ENCODE results near the gene GRIA2.

GRIA2 gene

GRCh38 chr4:157265281-157265680 lies 44.8 kb downstream of the GRIA2 start:
- Histone ChIP-seq H3K9ac (ENCODE audit: low read length) (no peak overlapping the region), H3K4me3 (ENCODE audit: low read depth in 1 of 2, low read length in 2 of 2) (no peak overlapping the region), H3K27me3 (ENCODE audit: control insufficient read depth in 1 of 2, insufficient read depth in 2 of 2, low read length in 2 of 2) (no peaks in the 10 kb centered on the region), H3K27ac (ENCODE audit: low read depth, low read length) (no peak overlapping the region), H3K36me3 (ENCODE audit: insufficient read depth, low read length) (no peaks in the 10 kb centered on the region), H3K4me1 (ENCODE audit: insufficient read depth, low read length) (no peaks in the 10 kb centered on the region), H3K9me3 (ENCODE audit: low read length) (no peaks in the 10 kb centered on the region)

GRCh38 chr4:157270108-157270507 lies 49.6 kb downstream of the GRIA2 start:
- Histone ChIP-seq H3K27ac (ENCODE audit: low read depth, low read length) (no peak overlapping the region), H3K27me3 (ENCODE audit: control insufficient read depth in 1 of 2, insufficient read depth in 2 of 2, low read length in 2 of 2) (no peaks in the 10 kb centered on the region), H3K4me3 (ENCODE audit: low read depth in 1 of 2, low read length in 2 of 2) (no peak overlapping the region), H3K36me3 (ENCODE audit: insufficient read depth, low read length) (no peaks in the 10 kb centered on the region), H3K9me3 (ENCODE audit: low read length) (no peaks in the 10 kb centered on the region), H3K9ac (ENCODE audit: low read length) (no peak overlapping the region), H3K4me1 (ENCODE audit: insufficient read depth, low read length) (no peaks in the 10 kb centered on the region)

GRCh38 chr4:157270552-157270951 lies 50.0 kb downstream of the GRIA2 start:
- Histone ChIP-seq H3K4me1 (ENCODE audit: insufficient read depth, low read length) (no peaks in the 10 kb centered on the region), H3K4me3 (ENCODE audit: low read depth in 1 of 2, low read length in 2 of 2) (no peak overlapping the region), H3K36me3 (ENCODE audit: insufficient read depth, low read length) (no peaks in the 10 kb centered on the region), H3K9me3 (ENCODE audit: low read length) (no peaks in the 10 kb centered on the region), H3K9ac (ENCODE audit: low read length) (no peak overlapping the region), H3K27ac (ENCODE audit: low read depth, low read length) (no peak overlapping the region), H3K27me3 (ENCODE audit: control insufficient read depth in 1 of 2, insufficient read depth in 2 of 2, low read length in 2 of 2) (no peaks in the 10 kb centered on the region)

GRCh38 chr4:157271166-157271869 lies 50.8 kb downstream of the GRIA2 start:
- Histone ChIP-seq H3K36me3 (ENCODE audit: insufficient read depth, low read length) (no peaks in the 10 kb centered on the region), H3K4me3 (ENCODE audit: low read depth in 1 of 2, low read length in 2 of 2) (no peak overlapping the region), H3K9me3 (ENCODE audit: low read length) (no peaks in the 10 kb centered on the region), H3K9ac (ENCODE audit: low read length) (no peak overlapping the region), H3K27ac (ENCODE audit: low read depth, low read length) (no peak overlapping the region), H3K27me3 (ENCODE audit: control insufficient read depth in 1 of 2, insufficient read depth in 2 of 2, low read length in 2 of 2) (no peaks in the 10 kb centered on the region), H3K4me1 (ENCODE audit: insufficient read depth, low read length) (no peaks in the 10 kb centered on the region)

- Histone ChIP-seq H3K4me3 (ENCODE audit: low read depth in 1 of 2, low read length in 2 of 2) (no peak overlapping the region), H3K4me1 (ENCODE audit: insufficient read depth, low read length) (no peaks in the 10 kb centered on the region), H3K9ac (ENCODE audit: low read length) (no peak overlapping the region), H3K9me3 (ENCODE audit: low read length) (no peaks in the 10 kb centered on the region), H3K36me3 (ENCODE audit: insufficient read depth, low read length) (no peaks in the 10 kb centered on the region), H3K27me3 (ENCODE audit: control insufficient read depth in 1 of 2, insufficient read depth in 2 of 2, low read length in 2 of 2) (no peaks in the 10 kb centered on the region), H3K27ac (ENCODE audit: low read depth, low read length) (no peak overlapping the region)
Measured at GRCh38 chr4:157280673-157281072, 60.1 kb downstream of the GRIA2 start.

GRCh38 chr4:157282019-157282418 lies 61.5 kb downstream of the GRIA2 start:
- H3K4me1 ChIP-seq (ENCODE audit: insufficient read depth, low read length): no peaks in the 10 kb centered on the region
- no peak overlapping the region for H3K27ac ChIP-seq (ENCODE audit: low read depth, low read length)
- H3K9ac ChIP-seq (ENCODE audit: low read length): no peak overlapping the region

GRCh38 chr4:157287445-157287844 lies 66.9 kb downstream of the GRIA2 start:
- no peak overlapping the region for H3K27ac ChIP-seq (ENCODE audit: low read depth, low read length)

More at GRCh38 chr4:157282019-157282418, 61.5 kb downstream of the GRIA2 start:
- no peaks in the 10 kb centered on the region for H3K36me3 ChIP-seq (ENCODE audit: insufficient read depth, low read length)
- H3K27me3 ChIP-seq (ENCODE audit: control insufficient read depth in 1 of 2, insufficient read depth in 2 of 2, low read length in 2 of 2): no peaks in the 10 kb centered on the region
- H3K9me3 ChIP-seq (ENCODE audit: low read length): no peaks in the 10 kb centered on the region
- no peak overlapping the region for H3K4me3 ChIP-seq (ENCODE audit: low read depth in 1 of 2, low read length in 2 of 2)

GRCh38 chr4:157290622-157291021 lies 70.1 kb downstream of the GRIA2 start:
- Histone ChIP-seq H3K4me1 (ENCODE audit: insufficient read depth, low read length) (no peaks in the 10 kb centered on the region), H3K27ac (ENCODE audit: low read depth, low read length) (no peak overlapping the region), H3K9me3 (ENCODE audit: low read length) (no peaks in the 10 kb centered on the region), H3K27me3 (ENCODE audit: control insufficient read depth in 1 of 2, insufficient read depth in 2 of 2, low read length in 2 of 2) (no peaks in the 10 kb centered on the region), H3K4me3 (ENCODE audit: low read depth in 1 of 2, low read length in 2 of 2) (no peak overlapping the region), H3K36me3 (ENCODE audit: insufficient read depth, low read length) (no peaks in the 10 kb centered on the region), H3K9ac (ENCODE audit: low read length) (no peak overlapping the region)

More at GRCh38 chr4:157287445-157287844, 66.9 kb downstream of the GRIA2 start:
- no peaks in the 10 kb centered on the region for H3K27me3 ChIP-seq (ENCODE audit: control insufficient read depth in 1 of 2, insufficient read depth in 2 of 2, low read length in 2 of 2)
- H3K9me3 ChIP-seq (ENCODE audit: low read length): no peaks in the 10 kb centered on the region
- no peak overlapping the region for H3K4me3 ChIP-seq (ENCODE audit: low read depth in 1 of 2, low read length in 2 of 2)
- H3K9ac ChIP-seq (ENCODE audit: low read length): no peak overlapping the region
- no peaks in the 10 kb centered on the region for H3K4me1 ChIP-seq (ENCODE audit: insufficient read depth, low read length)
- no peaks in the 10 kb centered on the region for H3K36me3 ChIP-seq (ENCODE audit: insufficient read depth, low read length)

- no peak overlapping the region for H3K4me3 ChIP-seq (ENCODE audit: low read depth in 1 of 2, low read length in 2 of 2)
- H3K9me3 ChIP-seq (ENCODE audit: low read length): no peaks in the 10 kb centered on the region
- no peaks in the 10 kb centered on the region for H3K27me3 ChIP-seq (ENCODE audit: control insufficient read depth in 1 of 2, insufficient read depth in 2 of 2, low read length in 2 of 2)
Measured at GRCh38 chr4:157291071-157291470, 70.5 kb downstream of the GRIA2 start.

GRCh38 chr4:157293673-157294072 lies 73.1 kb downstream of the GRIA2 start:
- H3K4me3 ChIP-seq (ENCODE audit: low read depth in 1 of 2, low read length in 2 of 2): no peak overlapping the region
- no peaks in the 10 kb centered on the region for H3K36me3 ChIP-seq (ENCODE audit: insufficient read depth, low read length)
- H3K4me1 ChIP-seq (ENCODE audit: insufficient read depth, low read length): no peaks in the 10 kb centered on the region
- H3K9ac ChIP-seq (ENCODE audit: low read length): no peak overlapping the region
- H3K9me3 ChIP-seq (ENCODE audit: low read length): no peaks in the 10 kb centered on the region
- no peaks in the 10 kb centered on the region for H3K27me3 ChIP-seq (ENCODE audit: control insufficient read depth in 1 of 2, insufficient read depth in 2 of 2, low read length in 2 of 2)
- H3K27ac ChIP-seq (ENCODE audit: low read depth, low read length): no peak overlapping the region

More at GRCh38 chr4:157291071-157291470, 70.5 kb downstream of the GRIA2 start:
- H3K9ac ChIP-seq (ENCODE audit: low read length): no peak overlapping the region
- H3K4me1 ChIP-seq (ENCODE audit: insufficient read depth, low read length): no peaks in the 10 kb centered on the region
- H3K36me3 ChIP-seq (ENCODE audit: insufficient read depth, low read length): no peaks in the 10 kb centered on the region
- H3K27ac ChIP-seq (ENCODE audit: low read depth, low read length): no peak overlapping the region

GRCh38 chr4:157294575-157294974 lies 74.0 kb downstream of the GRIA2 start:
- H3K4me3 ChIP-seq (ENCODE audit: low read depth in 1 of 2, low read length in 2 of 2): no peak overlapping the region
- no peaks in the 10 kb centered on the region for H3K27me3 ChIP-seq (ENCODE audit: control insufficient read depth in 1 of 2, insufficient read depth in 2 of 2, low read length in 2 of 2)
- H3K36me3 ChIP-seq (ENCODE audit: insufficient read depth, low read length): no peaks in the 10 kb centered on the region
- no peaks in the 10 kb centered on the region for H3K9me3 ChIP-seq (ENCODE audit: low read length)
- no peak overlapping the region for H3K9ac ChIP-seq (ENCODE audit: low read length)
- H3K27ac ChIP-seq (ENCODE audit: low read depth, low read length): no peak overlapping the region
- H3K4me1 ChIP-seq (ENCODE audit: insufficient read depth, low read length): no peaks in the 10 kb centered on the region

- Histone ChIP-seq H3K9me3 (ENCODE audit: low read length) (no peaks in the 10 kb centered on the region), H3K4me1 (ENCODE audit: insufficient read depth, low read length) (no peaks in the 10 kb centered on the region), H3K27ac (ENCODE audit: low read depth, low read length) (no peak overlapping the region), H3K36me3 (ENCODE audit: insufficient read depth, low read length) (no peaks in the 10 kb centered on the region), H3K27me3 (ENCODE audit: control insufficient read depth in 1 of 2, insufficient read depth in 2 of 2, low read length in 2 of 2) (no peaks in the 10 kb centered on the region), H3K9ac (ENCODE audit: low read length) (no peak overlapping the region), H3K4me3 (ENCODE audit: low read depth in 1 of 2, low read length in 2 of 2) (no peak overlapping the region)
Measured at GRCh38 chr4:157300701-157301100, 80.2 kb downstream of the GRIA2 start.
